BJ (cell line): ENCODE data around the gene VAMP1. TPM values are rescaled to one million over a fixed set of nuclear protein-coding genes. Genes with fewer than 3 reads are reported as not detected.

Experiments used
- CTCF ChIA-PET: fragments of 350-600 bp; formaldehyde crosslinking; extraction: SDS; loops from one replicate; lab custom pipeline; 2021; ENCODE audit warnings: antibody characterized with exemption, inconsistent platforms; lab: Yijun Ruan, JAX
- POLR2A ChIA-PET: fragments of 300-600 bp; sonication (Branson Sonifier 250); formaldehyde crosslinking; extraction: SDS; loops from one replicate; lab custom pipeline; 2021; ENCODE audit warnings: antibody characterized with exemption; lab: Charles Lee
- DNase-seq: peaks from one replicate; pipeline ENCODE4 v3.0.0-alpha.2; 2011; ENCODE audit warnings: low read depth
- H3K27me3 ChIP-seq: 2 replicates; pipeline ENCODE4 v1.6.0; 2011; ENCODE audit warnings: low read length; ENCODE audit not compliant: control insufficient read depth, insufficient read depth
- H3K36me3 ChIP-seq: 2 replicates; pipeline ENCODE4 v1.5.1; 2011; ENCODE audit warnings: low read length; ENCODE audit not compliant: control insufficient read depth, insufficient read depth
- H3K4me3 ChIP-seq: 2 replicates; pipeline ENCODE4 v1.5.1; 2011; ENCODE audit warnings: low read depth, mild to moderate bottlenecking, control low read depth, low read length
- CTCF ChIP-seq: IDR thresholded peaks from 2 replicates; pipeline ENCODE4 v1.5.1; 2011; ENCODE audit warnings: low read depth, mild to moderate bottlenecking, control low read depth, inconsistent platforms, low read length, moderate library complexity; ENCODE audit not compliant: insufficient read depth
- polyA plus RNA-seq: library from polyadenylated mRNA; depleted of rRNA; stranded (reverse); fragments of >200 nt; gene quantifications from 2 replicates; pipeline ENCODE4 v1.2.3, GENCODE V29; 2011

VAMP1 gene
- polyA plus RNA-seq, 1 experiment: 23.3 TPM

DNA sequence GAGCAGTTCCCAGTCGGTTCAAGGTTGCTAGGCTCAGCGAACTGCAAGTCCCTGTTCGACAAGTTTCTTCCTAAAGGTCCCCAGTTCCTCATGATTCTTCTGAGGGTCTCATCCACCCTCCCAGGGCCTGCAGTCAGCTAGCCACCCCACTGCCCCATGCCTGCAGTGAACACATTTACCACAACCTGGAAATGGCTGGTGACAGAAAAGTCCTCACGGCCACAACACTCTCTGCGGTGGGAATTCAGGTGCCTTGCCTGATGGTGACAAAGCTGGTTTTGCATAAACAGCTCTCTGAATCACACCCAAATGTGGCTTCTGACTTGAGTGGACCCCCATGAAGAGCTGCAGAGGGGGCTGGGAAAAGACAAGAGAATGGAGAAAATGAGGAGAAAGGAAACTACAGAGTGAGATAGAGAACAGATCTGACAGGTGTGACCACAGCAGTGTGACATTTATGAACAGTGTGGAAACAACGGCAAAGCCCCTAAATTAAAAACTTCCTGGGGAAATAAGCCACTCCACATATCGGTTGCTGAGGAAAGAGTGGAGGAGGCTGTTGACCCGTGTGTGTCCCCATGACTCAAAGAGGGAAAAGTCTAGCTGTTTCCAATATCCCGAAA, 27.0 kb downstream of the VAMP1 start:
- POLR2A ChIA-PET: no interaction called here
- CTCF ChIA-PET: interaction anchor here (0.7 to 1.2 kb wide), 4 partner anchors 9 to 120 kb away, joined by 3 to 5 read pairs (median 4); no protein-coding TSS in a partner anchor
- DNase-seq: no peak

DNA sequence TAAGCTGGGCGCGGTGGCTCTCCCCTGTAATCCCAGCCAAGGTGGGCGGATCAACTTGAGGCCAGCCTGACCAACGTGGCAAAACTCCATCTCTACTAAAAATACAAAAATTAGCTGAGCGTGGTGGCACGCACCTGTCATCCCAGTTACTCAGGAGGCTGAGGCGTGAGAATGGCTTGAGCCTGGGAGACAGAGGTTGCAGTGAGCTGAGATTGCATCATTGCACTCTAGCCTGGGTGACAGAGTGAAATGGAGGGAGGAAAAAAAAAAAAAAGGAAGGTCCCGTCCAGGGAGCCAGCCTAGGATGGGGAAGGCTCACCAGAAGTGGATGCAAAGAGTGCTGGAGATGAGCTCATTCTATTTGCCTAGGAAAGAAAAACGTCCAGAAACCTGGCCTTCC, 27.6 kb downstream of the VAMP1 start:
- CTCF ChIA-PET: interaction anchor here (0.8 to 2.3 kb wide), 3 partner anchors 12 to 23 kb away, joined by 3 to 6 read pairs (median 5); no protein-coding TSS in a partner anchor
- POLR2A ChIA-PET: interaction anchor here (0.6 kb wide), 1 partner anchor 10 kb away, joined by 9 read pairs; no protein-coding TSS in a partner anchor
- H3K4me3 ChIP-seq: no peak overlapping the region
- TF ChIP-seq CTCF: no peak
- DNase-seq: no peak
- H3K36me3 ChIP-seq: peaks cover 7% of the 10 kb centered on the region; the same call in 1 of the 2 replicates
- no peaks in the 10 kb centered on the region for H3K27me3 ChIP-seq

More for the DNA sequence above, 27.0 kb downstream of the VAMP1 start:
- Histone ChIP-seq H3K36me3 (peaks cover 7% of the 10 kb centered on the region; the same call in 1 of the 2 replicates), H3K4me3 (no peak overlapping the region), H3K27me3 (no peaks in the 10 kb centered on the region)
- TF ChIP-seq CTCF: no peak

DNA sequence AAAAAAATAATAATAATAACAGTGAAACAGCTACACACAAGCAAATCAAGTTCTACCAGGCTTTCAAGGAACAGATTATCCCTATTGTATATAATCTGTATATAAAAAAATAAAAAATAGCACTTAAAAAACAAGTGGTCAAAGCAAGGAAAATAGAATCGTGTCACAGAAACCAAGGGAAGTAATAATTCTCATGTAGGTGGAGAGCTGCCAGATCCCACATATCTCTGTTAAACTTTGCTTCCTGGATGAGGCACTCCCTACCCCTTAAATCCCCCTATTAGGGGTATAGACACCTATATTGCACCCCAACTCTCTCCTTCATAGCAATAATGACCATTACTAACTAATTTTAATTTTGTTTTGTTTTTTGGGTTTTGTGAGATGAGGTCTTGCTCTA, 30.1 kb downstream of the VAMP1 start:
- Histone ChIP-seq H3K36me3 (peaks cover 4% of the 10 kb centered on the region; the same call in 1 of the 2 replicates), H3K4me3 (no peak overlapping the region), H3K27me3 (no peaks in the 10 kb centered on the region)
- TF ChIP-seq CTCF: no peak
- DNase-seq: no peak
- ChIA-PET CTCF (interaction anchor here (1.7 kb wide), 1 partner anchor 25 kb away, joined by 9 read pairs; no protein-coding TSS in a partner anchor), POLR2A (interaction anchor here (0.6 kb wide), 1 partner anchor 94 kb away, joined by 30 read pairs; the partner anchor contains the start of gene GAPDH)

GRCh38 chr12:6438345-6438744, 32.1 kb downstream of the VAMP1 start:
- Histone ChIP-seq H3K36me3 (0 out of 2 replicates have a peak, but pooled peaks cover 1% of the 10 kb centered on the region), H3K4me3 (no peak overlapping the region), H3K27me3 (no peaks in the 10 kb centered on the region)
- POLR2A ChIA-PET: no interaction called here
- CTCF ChIA-PET: interaction anchor here (0.7 to 2.3 kb wide), 2 partner anchors 9 to 27 kb away, joined by 5 to 12 read pairs; no protein-coding TSS in a partner anchor
- no peak for TF ChIP-seq CTCF
- DNase-seq: no peak

- Histone ChIP-seq H3K36me3 (no peaks in the 10 kb centered on the region), H3K27me3 (no peaks in the 10 kb centered on the region), H3K4me3 (no peak overlapping the region)
- no peak for TF ChIP-seq CTCF
- POLR2A ChIA-PET: no interaction called here
- no peak for DNase-seq
- CTCF ChIA-PET: no interaction called here
These were observed 32.9 kb downstream of the VAMP1 start for GRCh38 chr12:6437586-6437985.
